GM18505 (cell line): ENCODE data around the gene CDK5RAP3.
"Not testable (repeated sequence)": the region's sequence is repeated elsewhere in the genome, so short reads cannot be mapped to it uniquely, and the experiment has no call there.

Experiments
- ATAC-seq: cut with Tn5 transposase; IDR thresholded peaks from one replicate; pipeline ENCODE4 v1.9.1; 2021; ENCODE audit not compliant: unreplicated experiment
- POLR2A ChIP-seq: IDR thresholded peaks from 4 replicates; pipeline ENCODE4 v1.6.1; 2011; ENCODE audit warnings: borderline replicate concordance; ENCODE audit not compliant: insufficient read depth, insufficient read length; ENCODE audit errors: extremely low read depth

The CDK5RAP3 gene

GRCh38 chr17:47973541-47973940 is 2.6 kb downstream of the CDK5RAP3 start:
- no peak for ATAC-seq
- no peak for TF ChIP-seq POLR2A

GRCh38 chr17:47975189-47975822 is 4.4 kb downstream of the CDK5RAP3 start:
- ATAC-seq, result no peak

GRCh38 chr17:47975823-47976205 is 4.9 kb downstream of the CDK5RAP3 start:
- TF ChIP-seq POLR2A, result no peak
- no peak for ATAC-seq

More at GRCh38 chr17:47975189-47975822, 4.4 kb downstream of the CDK5RAP3 start:
- TF ChIP-seq POLR2A, result no peak

GRCh38 chr17:47978324-47978723 is 7.4 kb downstream of the CDK5RAP3 start:
- TF ChIP-seq POLR2A, result no peak
- ATAC-seq, result no peak

GRCh38 chr17:47980541-47980940 is 9.6 kb downstream of the CDK5RAP3 start:
- no peak for TF ChIP-seq POLR2A
- ATAC-seq, result no peak

- ATAC-seq, result no peak
- no peak for TF ChIP-seq POLR2A
These were observed 10.5 kb downstream of the CDK5RAP3 start for GRCh38 chr17:47981462-47981861.

- ATAC-seq, result no peak
- TF ChIP-seq POLR2A, result no peak
These were observed 11.2 kb downstream of the CDK5RAP3 start for GRCh38 chr17:47982091-47982617.

- no peak for TF ChIP-seq POLR2A
- ATAC-seq, result no peak
These were observed 11.9 kb downstream of the CDK5RAP3 start for GRCh38 chr17:47982645-47983390.

- TF ChIP-seq POLR2A, result no peak
- no peak for ATAC-seq
These were observed 12.7 kb downstream of the CDK5RAP3 start for GRCh38 chr17:47983492-47984223.

GRCh38 chr17:47986520-47986919 is 15.6 kb downstream of the CDK5RAP3 start:
- no peak for ATAC-seq
- no peak for TF ChIP-seq POLR2A

- no peak for TF ChIP-seq POLR2A
- ATAC-seq, result no peak
These were observed 16.4 kb downstream of the CDK5RAP3 start for GRCh38 chr17:47987240-47987835.

GRCh38 chr17:47988445-47988844 is 17.5 kb downstream of the CDK5RAP3 start:
- not testable (repeated sequence) for ATAC-seq

- no peak for ATAC-seq
- TF ChIP-seq POLR2A, result no peak
These were observed 18.2 kb downstream of the CDK5RAP3 start for GRCh38 chr17:47989159-47989558.

- no peak for TF ChIP-seq POLR2A
- no peak for ATAC-seq
These were observed 18.8 kb downstream of the CDK5RAP3 start for GRCh38 chr17:47989700-47990099.
